GM23338 (cell line): ENCODE results near the gene ELMO2. TPM values are rescaled to one million over a fixed set of nuclear protein-coding genes. Genes with fewer than 3 reads are reported as not detected.

Experiments
- JUNB ChIP-seq: IDR thresholded peaks from one replicate; pipeline ENCODE4 v1.6.1; 2016; ENCODE audit warnings: antibody characterized with exemption; ENCODE audit not compliant: unreplicated experiment
- POLR2AphosphoS5 ChIP-seq: IDR thresholded peaks from 2 replicates; pipeline ENCODE4 v1.6.1; 2016; ENCODE audit warnings: antibody characterized with exemption, low read depth
- STAT1 ChIP-seq: IDR thresholded peaks from one replicate; pipeline ENCODE4 v1.6.1; 2016; ENCODE audit warnings: antibody characterized with exemption; ENCODE audit not compliant: unreplicated experiment
- ZNF331 ChIP-seq: fragments of 250-450 bp; sonication (Bioruptor Pico); IDR thresholded peaks from 2 replicates; pipeline ENCODE4 v1.5.0; 2020; ENCODE audit warnings: low read depth, mild to moderate bottlenecking, moderate library complexity
- polyA plus RNA-seq: library from polyadenylated mRNA; unstranded; fragments of >200 nt; fragmentation: Nextera tagmentation; extraction: Ambion mirVana; gene quantifications from 2 replicates; pipeline ENCODE4 v1.2.1, GENCODE V29; 2016
- total RNA-seq: library from RNA; depleted of rRNA; stranded (reverse); fragments of >200 nt; shearing (Covaris generic); gene quantifications from 2 replicates; pipeline ENCODE4 v1.2.3, GENCODE V29; 2014
- TF ChIP-seq, protein P1 (sequence below): fragments of 250-450 bp; sonication (Bioruptor Pico); IDR thresholded peaks from 2 replicates; pipeline ENCODE4 v1.5.0; 2020; ENCODE audit warnings: mild to moderate bottlenecking, moderate library complexity
- TF ChIP-seq, protein P2 (sequence below): IDR thresholded peaks from one replicate; pipeline ENCODE4 v1.6.1; 2018; ENCODE audit warnings: antibody characterized with exemption; ENCODE audit not compliant: unreplicated experiment
- TF ChIP-seq, protein P3 (sequence below), 2 experiments: fragments of 200-600 bp in 1 of 2; sonication (generic) in 1 of 2; conservative IDR thresholded peaks; 2 replicates each; pipeline versions ENCODE4 v1.5.1 to v1.6.1; 2016 to 2017; ENCODE audit warnings: antibody characterized with exemption in 2 of 2, low read depth in 2 of 2, mild to moderate bottlenecking in 2 of 2, moderate library complexity in 1 of 2

Gene ELMO2
- total and polyA plus RNA-seq, 2 experiments from 2014 or later: 15.1 to 44.1 TPM

DNA sequence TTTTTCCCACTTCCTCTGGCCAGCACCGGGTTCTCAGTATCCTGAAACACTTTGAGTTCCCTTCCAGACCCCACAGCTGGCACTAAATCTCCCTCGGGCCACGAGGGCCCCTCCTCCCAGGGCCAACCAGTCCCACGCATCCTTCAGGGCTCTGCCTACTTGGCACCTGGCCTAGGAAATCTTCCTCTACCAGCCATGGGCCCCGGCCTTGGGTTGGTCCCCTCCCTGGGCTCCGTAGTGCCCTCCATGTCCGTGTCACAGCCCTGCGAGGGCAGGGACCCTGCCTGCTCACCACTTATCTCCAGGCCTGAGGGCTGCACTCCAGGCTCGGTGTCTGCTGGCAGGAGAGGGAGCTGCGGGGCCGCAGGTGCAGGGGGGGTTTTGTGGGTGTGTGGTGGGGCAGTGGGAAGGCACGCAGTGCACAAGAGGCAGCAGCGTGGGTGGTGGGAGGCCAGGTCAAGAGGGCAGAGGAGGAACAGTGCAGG, 49.3 kb downstream of the ELMO2 start (continued):
- TF ChIP-seq, protein P1, sequence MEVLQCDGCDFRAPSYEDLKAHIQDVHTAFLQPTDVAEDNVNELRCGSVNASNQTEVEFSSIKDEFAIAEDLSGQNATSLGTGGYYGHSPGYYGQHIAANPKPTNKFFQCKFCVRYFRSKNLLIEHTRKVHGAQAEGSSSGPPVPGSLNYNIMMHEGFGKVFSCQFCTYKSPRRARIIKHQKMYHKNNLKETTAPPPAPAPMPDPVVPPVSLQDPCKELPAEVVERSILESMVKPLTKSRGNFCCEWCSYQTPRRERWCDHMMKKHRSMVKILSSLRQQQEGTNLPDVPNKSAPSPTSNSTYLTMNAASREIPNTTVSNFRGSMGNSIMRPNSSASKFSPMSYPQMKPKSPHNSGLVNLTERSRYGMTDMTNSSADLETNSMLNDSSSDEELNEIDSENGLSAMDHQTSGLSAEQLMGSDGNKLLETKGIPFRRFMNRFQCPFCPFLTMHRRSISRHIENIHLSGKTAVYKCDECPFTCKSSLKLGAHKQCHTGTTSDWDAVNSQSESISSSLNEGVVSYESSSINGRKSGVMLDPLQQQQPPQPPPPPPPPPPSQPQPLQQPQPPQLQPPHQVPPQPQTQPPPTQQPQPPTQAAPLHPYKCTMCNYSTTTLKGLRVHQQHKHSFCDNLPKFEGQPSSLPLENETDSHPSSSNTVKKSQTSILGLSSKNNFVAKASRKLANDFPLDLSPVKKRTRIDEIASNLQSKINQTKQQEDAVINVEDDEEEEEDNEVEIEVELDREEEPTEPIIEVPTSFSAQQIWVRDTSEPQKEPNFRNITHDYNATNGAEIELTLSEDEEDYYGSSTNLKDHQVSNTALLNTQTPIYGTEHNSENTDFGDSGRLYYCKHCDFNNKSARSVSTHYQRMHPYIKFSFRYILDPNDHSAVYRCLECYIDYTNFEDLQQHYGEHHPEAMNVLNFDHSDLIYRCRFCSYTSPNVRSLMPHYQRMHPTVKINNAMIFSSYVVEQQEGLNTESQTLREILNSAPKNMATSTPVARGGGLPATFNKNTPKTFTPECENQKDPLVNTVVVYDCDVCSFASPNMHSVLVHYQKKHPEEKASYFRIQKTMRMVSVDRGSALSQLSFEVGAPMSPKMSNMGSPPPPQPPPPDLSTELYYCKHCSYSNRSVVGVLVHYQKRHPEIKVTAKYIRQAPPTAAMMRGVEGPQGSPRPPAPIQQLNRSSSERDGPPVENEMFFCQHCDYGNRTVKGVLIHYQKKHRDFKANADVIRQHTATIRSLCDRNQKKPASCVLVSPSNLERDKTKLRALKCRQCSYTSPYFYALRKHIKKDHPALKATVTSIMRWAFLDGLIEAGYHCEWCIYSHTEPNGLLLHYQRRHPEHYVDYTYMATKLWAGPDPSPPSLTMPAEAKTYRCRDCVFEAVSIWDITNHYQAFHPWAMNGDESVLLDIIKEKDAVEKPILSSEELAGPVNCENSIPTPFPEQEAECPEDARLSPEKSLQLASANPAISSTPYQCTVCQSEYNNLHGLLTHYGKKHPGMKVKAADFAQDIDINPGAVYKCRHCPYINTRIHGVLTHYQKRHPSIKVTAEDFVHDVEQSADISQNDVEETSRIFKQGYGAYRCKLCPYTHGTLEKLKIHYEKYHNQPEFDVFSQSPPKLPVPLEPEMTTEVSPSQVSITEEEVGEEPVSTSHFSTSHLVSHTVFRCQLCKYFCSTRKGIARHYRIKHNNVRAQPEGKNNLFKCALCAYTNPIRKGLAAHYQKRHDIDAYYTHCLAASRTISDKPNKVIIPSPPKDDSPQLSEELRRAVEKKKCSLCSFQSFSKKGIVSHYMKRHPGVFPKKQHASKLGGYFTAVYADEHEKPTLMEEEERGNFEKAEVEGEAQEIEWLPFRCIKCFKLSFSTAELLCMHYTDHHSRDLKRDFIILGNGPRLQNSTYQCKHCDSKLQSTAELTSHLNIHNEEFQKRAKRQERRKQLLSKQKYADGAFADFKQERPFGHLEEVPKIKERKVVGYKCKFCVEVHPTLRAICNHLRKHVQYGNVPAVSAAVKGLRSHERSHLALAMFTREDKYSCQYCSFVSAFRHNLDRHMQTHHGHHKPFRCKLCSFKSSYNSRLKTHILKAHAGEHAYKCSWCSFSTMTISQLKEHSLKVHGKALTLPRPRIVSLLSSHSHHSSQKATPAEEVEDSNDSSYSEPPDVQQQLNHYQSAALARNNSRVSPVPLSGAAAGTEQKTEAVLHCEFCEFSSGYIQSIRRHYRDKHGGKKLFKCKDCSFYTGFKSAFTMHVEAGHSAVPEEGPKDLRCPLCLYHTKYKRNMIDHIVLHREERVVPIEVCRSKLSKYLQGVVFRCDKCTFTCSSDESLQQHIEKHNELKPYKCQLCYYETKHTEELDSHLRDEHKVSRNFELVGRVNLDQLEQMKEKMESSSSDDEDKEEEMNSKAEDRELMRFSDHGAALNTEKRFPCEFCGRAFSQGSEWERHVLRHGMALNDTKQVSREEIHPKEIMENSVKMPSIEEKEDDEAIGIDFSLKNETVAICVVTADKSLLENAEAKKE (CRISPR knock-in tag): no peak
- TF ChIP-seq STAT1: no peak
- TF ChIP-seq POLR2AphosphoS5: no peak
- no peak for TF ChIP-seq JUNB
- TF ChIP-seq, protein P2, sequence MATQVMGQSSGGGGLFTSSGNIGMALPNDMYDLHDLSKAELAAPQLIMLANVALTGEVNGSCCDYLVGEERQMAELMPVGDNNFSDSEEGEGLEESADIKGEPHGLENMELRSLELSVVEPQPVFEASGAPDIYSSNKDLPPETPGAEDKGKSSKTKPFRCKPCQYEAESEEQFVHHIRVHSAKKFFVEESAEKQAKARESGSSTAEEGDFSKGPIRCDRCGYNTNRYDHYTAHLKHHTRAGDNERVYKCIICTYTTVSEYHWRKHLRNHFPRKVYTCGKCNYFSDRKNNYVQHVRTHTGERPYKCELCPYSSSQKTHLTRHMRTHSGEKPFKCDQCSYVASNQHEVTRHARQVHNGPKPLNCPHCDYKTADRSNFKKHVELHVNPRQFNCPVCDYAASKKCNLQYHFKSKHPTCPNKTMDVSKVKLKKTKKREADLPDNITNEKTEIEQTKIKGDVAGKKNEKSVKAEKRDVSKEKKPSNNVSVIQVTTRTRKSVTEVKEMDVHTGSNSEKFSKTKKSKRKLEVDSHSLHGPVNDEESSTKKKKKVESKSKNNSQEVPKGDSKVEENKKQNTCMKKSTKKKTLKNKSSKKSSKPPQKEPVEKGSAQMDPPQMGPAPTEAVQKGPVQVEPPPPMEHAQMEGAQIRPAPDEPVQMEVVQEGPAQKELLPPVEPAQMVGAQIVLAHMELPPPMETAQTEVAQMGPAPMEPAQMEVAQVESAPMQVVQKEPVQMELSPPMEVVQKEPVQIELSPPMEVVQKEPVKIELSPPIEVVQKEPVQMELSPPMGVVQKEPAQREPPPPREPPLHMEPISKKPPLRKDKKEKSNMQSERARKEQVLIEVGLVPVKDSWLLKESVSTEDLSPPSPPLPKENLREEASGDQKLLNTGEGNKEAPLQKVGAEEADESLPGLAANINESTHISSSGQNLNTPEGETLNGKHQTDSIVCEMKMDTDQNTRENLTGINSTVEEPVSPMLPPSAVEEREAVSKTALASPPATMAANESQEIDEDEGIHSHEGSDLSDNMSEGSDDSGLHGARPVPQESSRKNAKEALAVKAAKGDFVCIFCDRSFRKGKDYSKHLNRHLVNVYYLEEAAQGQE: no peak
- TF ChIP-seq ZNF331 (CRISPR knock-in tag): no peak
- TF ChIP-seq, protein P3, sequence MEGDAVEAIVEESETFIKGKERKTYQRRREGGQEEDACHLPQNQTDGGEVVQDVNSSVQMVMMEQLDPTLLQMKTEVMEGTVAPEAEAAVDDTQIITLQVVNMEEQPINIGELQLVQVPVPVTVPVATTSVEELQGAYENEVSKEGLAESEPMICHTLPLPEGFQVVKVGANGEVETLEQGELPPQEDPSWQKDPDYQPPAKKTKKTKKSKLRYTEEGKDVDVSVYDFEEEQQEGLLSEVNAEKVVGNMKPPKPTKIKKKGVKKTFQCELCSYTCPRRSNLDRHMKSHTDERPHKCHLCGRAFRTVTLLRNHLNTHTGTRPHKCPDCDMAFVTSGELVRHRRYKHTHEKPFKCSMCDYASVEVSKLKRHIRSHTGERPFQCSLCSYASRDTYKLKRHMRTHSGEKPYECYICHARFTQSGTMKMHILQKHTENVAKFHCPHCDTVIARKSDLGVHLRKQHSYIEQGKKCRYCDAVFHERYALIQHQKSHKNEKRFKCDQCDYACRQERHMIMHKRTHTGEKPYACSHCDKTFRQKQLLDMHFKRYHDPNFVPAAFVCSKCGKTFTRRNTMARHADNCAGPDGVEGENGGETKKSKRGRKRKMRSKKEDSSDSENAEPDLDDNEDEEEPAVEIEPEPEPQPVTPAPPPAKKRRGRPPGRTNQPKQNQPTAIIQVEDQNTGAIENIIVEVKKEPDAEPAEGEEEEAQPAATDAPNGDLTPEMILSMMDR (conservative IDR thresholded peaks at IDR 0.05; ENCODE audit: low read depth in 2 of 2): no peak
